Measurements from ENCODE around the gene SLC7A6. TPM values are rescaled to one million over a fixed set of nuclear protein-coding genes. Genes with fewer than 3 reads are reported as not detected.

SLC7A6 gene
- total RNA-seq, 1 donor from 2014 or later, result 47.3 TPM

GRCh38 chr16:68283346-68283745, 19.0 kb downstream of the SLC7A6 start:
- Mint-ChIP-seq H3K4me1 (ENCODE audit: unreplicated experiment) (peaks cover 5% of the 10 kb centered on the region), H3K36me3 (peaks cover 22% of the 10 kb centered on the region), H3K4me3 (no peak overlapping the region), H3K27ac (no peak overlapping the region), H3K9me3 (no peaks in the 10 kb centered on the region), H3K27me3 (no peaks in the 10 kb centered on the region)
- no peak for DNase-seq (ENCODE audit: extremely low spot score, unreplicated experiment)
- TF ChIP-seq, protein P1, sequence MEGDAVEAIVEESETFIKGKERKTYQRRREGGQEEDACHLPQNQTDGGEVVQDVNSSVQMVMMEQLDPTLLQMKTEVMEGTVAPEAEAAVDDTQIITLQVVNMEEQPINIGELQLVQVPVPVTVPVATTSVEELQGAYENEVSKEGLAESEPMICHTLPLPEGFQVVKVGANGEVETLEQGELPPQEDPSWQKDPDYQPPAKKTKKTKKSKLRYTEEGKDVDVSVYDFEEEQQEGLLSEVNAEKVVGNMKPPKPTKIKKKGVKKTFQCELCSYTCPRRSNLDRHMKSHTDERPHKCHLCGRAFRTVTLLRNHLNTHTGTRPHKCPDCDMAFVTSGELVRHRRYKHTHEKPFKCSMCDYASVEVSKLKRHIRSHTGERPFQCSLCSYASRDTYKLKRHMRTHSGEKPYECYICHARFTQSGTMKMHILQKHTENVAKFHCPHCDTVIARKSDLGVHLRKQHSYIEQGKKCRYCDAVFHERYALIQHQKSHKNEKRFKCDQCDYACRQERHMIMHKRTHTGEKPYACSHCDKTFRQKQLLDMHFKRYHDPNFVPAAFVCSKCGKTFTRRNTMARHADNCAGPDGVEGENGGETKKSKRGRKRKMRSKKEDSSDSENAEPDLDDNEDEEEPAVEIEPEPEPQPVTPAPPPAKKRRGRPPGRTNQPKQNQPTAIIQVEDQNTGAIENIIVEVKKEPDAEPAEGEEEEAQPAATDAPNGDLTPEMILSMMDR (conservative IDR thresholded peaks at IDR 0.05), result no peak

DNA sequence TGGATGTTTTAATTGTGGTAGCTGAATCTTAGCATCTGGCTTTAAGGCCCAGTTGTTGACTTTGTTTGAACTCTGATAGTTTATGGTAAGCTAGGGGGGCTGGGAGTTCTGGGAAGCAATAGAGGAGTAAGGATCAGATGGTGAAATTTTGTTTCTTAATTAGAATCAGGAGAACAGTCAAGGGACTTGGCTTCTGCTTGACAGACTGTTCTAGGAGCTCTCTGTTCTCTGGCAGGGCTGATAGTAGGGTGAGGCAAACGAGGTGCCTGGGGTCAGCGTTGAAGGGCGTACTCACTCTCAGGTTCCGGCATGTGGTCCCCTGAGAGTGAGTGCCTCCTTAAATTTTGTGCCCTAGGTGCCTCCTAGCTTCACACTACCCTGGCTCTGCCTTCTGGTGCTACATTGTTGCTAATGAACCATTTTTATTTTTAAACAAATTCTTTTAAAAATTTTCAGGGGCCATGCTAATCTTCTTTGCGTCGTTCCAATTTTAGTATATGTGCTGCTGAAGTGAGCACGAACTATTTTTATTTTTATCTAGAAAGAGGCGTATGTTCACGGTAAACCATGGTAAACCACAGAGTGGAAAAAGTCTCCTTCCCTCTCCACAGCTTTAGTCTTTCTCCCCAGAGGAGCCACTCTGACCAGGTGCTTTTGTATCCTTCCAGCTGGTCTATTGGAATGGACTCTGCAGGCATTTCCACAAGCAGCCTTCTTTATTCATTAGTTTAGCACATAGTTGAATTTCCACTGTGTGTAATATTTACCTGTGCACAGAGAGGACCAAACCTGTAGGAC, 19.7 kb downstream of the SLC7A6 start:
- H3K36me3 Mint-ChIP-seq, result peaks cover 22% of the 10 kb centered on the region
- H3K27me3 Mint-ChIP-seq, result no peaks in the 10 kb centered on the region
- peaks cover 5% of the 10 kb centered on the region for H3K4me1 Mint-ChIP-seq (ENCODE audit: unreplicated experiment)
- TF ChIP-seq, protein P1 (conservative IDR thresholded peaks at IDR 0.05), result no peak
- no peak overlapping the region for H3K27ac Mint-ChIP-seq
- no peaks in the 10 kb centered on the region for H3K9me3 Mint-ChIP-seq
- DNase-seq (ENCODE audit: extremely low spot score, unreplicated experiment), result no peak
- no peak overlapping the region for H3K4me3 Mint-ChIP-seq

DNA sequence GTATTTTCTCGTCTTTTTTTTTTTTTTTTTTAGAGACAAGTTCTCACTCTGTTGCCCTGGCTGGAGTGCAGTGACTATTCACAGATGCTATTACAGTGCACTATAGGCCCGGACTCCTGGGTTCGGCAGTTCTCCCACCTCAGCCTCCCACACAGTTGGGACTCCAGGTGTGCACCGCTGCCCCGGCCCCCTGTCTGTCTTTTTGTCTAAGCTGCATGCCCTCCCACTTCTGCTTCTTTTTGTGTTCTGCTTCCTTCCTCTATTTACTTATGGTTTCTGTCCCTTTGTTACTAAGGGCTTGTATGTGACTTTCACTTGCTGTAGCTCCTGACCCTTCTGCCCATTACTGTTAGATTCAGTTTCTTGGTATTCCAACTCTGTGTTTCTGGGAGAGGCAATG, 20.5 kb downstream of the SLC7A6 start:
- no peak for DNase-seq (ENCODE audit: extremely low spot score, unreplicated experiment)
- no peak overlapping the region for H3K27ac Mint-ChIP-seq
- no peaks in the 10 kb centered on the region for H3K9me3 Mint-ChIP-seq
- H3K4me3 Mint-ChIP-seq, result no peak overlapping the region
- H3K36me3 Mint-ChIP-seq, result peaks cover 20% of the 10 kb centered on the region
- H3K4me1 Mint-ChIP-seq (ENCODE audit: unreplicated experiment), result peaks cover 7% of the 10 kb centered on the region
- H3K27me3 Mint-ChIP-seq, result no peaks in the 10 kb centered on the region
- TF ChIP-seq, protein P1 (conservative IDR thresholded peaks at IDR 0.05), result no peak

DNA sequence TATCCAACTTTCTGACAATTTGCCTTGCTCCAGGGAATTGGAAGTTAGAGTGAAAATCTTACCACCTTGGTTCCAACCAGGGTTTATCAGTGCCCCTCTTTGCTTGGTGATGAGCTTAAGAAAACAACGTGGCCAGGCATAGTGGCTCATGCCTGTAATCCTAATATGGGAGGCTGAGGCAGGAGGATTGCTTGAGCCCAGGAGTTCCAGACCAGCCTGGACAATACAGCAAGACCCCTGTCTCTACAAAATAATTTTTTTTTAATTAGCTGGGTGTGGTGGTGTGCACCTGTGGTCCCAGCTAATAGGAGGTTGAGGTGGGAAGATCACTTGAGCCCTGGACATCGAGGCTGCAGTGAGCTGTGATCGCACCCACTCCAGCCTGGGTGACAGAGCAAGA, 21.4 kb downstream of the SLC7A6 start:
- Mint-ChIP-seq H3K9me3 (no peaks in the 10 kb centered on the region), H3K4me1 (ENCODE audit: unreplicated experiment) (peaks cover 13% of the 10 kb centered on the region), H3K4me3 (no peak overlapping the region), H3K27me3 (no peaks in the 10 kb centered on the region), H3K36me3 (peaks cover 18% of the 10 kb centered on the region), H3K27ac (no peak overlapping the region)
- no peak for DNase-seq (ENCODE audit: extremely low spot score, unreplicated experiment)
- TF ChIP-seq, protein P1 (conservative IDR thresholded peaks at IDR 0.05), result no peak

- H3K4me3 Mint-ChIP-seq, result no peak overlapping the region
- no peaks in the 10 kb centered on the region for H3K27me3 Mint-ChIP-seq
- DNase-seq (ENCODE audit: extremely low spot score, unreplicated experiment), result no peak
- H3K4me1 Mint-ChIP-seq (ENCODE audit: unreplicated experiment), result peaks cover 13% of the 10 kb centered on the region
- peaks cover 22% of the 10 kb centered on the region for H3K36me3 Mint-ChIP-seq
- TF ChIP-seq, protein P1 (conservative IDR thresholded peaks at IDR 0.05), result no peak
- H3K9me3 Mint-ChIP-seq, result no peaks in the 10 kb centered on the region
- H3K27ac Mint-ChIP-seq, result no peak overlapping the region
Measured at GRCh38 chr16:68286153-68287074, 22.1 kb downstream of the SLC7A6 start.

Data from type B pancreatic cell (in vitro differentiated cells).